Myocyte (in vitro differentiated cells): ENCODE measurements around the gene ADAM33. TPM values are rescaled to one million over a fixed set of nuclear protein-coding genes. Genes with fewer than 3 reads are reported as not detected.
A peak's percentile ranks its signal among the peaks of the same experiment; 100 is the strongest.

Experiments used
- DNase-seq: peaks from one replicate; pipeline ENCODE4 v3.0.0-alpha.2; 2012; ENCODE audit warnings: low read depth
- total RNA-seq: library from RNA; depleted of rRNA; stranded (reverse); fragments of >200 nt; gene quantifications from 2 replicates; pipeline ENCODE4 v1.2.3, GENCODE V29; 2014

The ADAM33 gene
- total RNA-seq, 1 donor from 2014 or later = 0.72 TPM

GRCh38 chr20:3687655-3688054 is 5.8 kb upstream of the ADAM33 start:
- DNase-seq = peak; percentile 76

GRCh38 chr20:3686867-3687321 is 5.1 kb upstream of the ADAM33 start:
- DNase-seq = peak; percentile 95

- no peak for DNase-seq
These were observed 4.6 kb upstream of the ADAM33 start for GRCh38 chr20:3686421-3686820.

GRCh38 chr20:3685341-3685740 is 3.5 kb upstream of the ADAM33 start:
- DNase-seq = no peak

- DNase-seq = no peak
These were observed 369 bp downstream of the ADAM33 start for GRCh38 chr20:3681352-3681930.

GRCh38 chr20:3680701-3681351 is 984 bp downstream of the ADAM33 start:
- DNase-seq = no peak

GRCh38 chr20:3679749-3680700 is 1.8 kb downstream of the ADAM33 start:
- peak; percentile 41 for DNase-seq

GRCh38 chr20:3678856-3679720 is 2.7 kb downstream of the ADAM33 start:
- DNase-seq = no peak

GRCh38 chr20:3678198-3678597 is 3.6 kb downstream of the ADAM33 start:
- no peak for DNase-seq

GRCh38 chr20:3677733-3678132 is 4.1 kb downstream of the ADAM33 start:
- DNase-seq = peak; percentile 26

GRCh38 chr20:3674995-3675900 is 6.6 kb downstream of the ADAM33 start:
- no peak for DNase-seq

- DNase-seq = no peak
These were observed 7.4 kb downstream of the ADAM33 start for GRCh38 chr20:3674447-3674846.

GRCh38 chr20:3673221-3674070 is 8.4 kb downstream of the ADAM33 start:
- DNase-seq = no peak

- no peak for DNase-seq
These were observed 9.2 kb downstream of the ADAM33 start for GRCh38 chr20:3672547-3673171.

- no peak for DNase-seq
These were observed 9.7 kb downstream of the ADAM33 start for GRCh38 chr20:3671986-3672546.

- no peak for DNase-seq
These were observed 10.9 kb downstream of the ADAM33 start for GRCh38 chr20:3670945-3671344.

GRCh38 chr20:3670511-3670910 is 11.3 kb downstream of the ADAM33 start:
- DNase-seq = peak; percentile 44

GRCh38 chr20:3669710-3670367 is 12.0 kb downstream of the ADAM33 start:
- DNase-seq = no peak
